Fibroblast of gingiva (primary cell): Measurements from ENCODE around the gene SHC3.

Source experiments
- DNase-seq: peaks from one replicate; pipeline ENCODE4 v3.0.0-alpha.2; 2011; ENCODE audit warnings: low read depth

SHC3 gene

GRCh38 chr9:89186960-89187359 is 8.3 kb upstream of the SHC3 start:
- no peak for DNase-seq

DNA sequence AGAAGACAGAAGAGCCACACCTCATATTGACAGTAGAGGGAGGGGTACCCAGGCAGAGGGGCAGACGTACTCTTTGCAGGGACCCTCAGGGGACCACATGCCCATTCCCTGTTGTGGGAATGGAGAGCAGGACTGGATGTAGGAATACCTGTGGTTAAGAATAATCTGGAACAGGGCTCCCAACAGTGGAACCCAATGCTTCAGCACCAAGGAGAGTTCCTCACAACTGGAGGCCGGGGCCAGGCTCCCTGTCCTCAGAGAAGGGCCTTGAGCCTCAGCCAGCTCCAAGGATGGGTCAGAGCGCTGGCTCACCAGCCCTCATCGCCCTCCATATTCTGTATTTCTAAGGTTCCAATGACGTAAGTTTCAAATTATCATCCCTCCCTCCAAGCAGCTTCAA is 7.4 kb upstream of the SHC3 start:
- no peak for DNase-seq

DNA sequence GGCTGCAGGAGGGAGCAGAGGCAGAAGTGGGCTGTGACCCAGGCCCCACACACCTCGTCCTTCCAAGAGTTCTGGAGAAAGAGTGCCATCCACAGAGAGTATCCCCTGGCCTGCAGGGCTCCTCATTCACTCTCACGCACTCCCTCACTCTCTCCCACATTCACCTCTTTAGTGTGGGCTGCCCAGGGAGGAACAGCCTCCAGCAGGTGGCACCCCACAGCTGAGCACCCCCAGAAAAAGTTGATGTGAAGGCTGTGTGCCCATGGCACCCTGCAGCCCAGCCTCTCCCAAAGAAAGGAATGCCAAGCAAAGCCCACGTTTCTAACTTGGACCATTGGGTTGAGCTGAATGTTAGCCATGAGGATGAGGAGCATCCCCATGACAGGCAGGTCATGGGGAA is 4.5 kb upstream of the SHC3 start:
- no peak for DNase-seq

DNA sequence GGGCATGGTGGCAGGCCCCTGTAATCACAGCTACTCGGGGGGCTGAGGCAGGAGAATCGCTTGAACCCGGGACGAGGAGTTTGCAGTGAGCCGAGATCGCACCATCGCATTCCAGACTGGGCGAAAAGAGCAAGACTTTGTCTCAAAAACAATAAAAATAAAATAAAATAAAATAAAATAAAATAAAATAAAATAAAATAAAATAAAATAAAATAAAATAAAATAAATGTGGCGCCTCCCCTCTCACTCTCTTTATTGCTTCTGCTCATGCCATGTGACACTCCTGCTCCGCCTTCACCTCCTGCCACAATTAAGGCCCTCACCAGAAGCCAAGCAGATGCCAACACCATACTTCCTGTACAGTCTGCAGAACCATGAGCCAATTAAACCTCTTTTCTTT is 3.8 kb upstream of the SHC3 start:
- no peak for DNase-seq

DNA sequence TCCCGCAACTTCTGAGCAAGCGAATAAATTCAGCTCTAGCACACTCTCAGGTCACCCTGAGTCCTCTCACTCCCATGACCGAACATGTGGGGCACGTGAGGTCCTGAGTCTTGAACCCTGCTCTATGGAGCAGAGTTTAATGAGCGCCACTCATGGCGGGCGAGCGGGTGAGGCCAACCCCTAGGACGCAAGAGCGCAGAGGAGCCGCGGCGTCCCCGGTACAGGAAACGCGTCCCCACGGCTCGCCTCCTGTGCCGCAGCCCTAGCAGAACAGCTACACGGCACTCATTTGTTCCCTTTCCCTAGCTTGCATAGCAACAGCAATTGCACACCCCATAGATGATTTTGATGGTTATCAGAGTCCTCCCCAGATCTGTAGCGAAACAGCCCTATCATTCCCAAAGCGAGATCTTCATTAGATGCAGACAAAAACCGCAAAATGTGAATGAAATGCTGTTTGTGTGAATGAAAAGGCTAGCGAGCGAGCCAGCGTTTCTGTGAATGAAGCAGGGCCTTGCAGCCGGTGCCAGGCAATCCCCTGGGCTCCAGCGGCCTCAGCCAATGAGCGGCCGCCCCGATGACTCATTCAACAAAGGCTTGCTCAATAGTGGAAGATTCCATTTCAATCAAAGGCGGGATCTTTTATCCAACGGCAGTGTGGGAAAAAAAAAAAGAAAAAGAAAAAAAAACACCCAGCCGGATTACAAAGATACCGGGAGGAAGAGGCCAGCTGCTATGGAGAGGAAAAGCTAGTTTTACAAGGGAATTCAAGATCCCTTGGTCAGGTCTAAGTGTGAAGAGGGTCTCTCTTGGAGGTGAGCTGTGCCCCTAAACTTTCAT is 1.5 kb upstream of the SHC3 start:
- DNase-seq = peak; percentile 97

DNA sequence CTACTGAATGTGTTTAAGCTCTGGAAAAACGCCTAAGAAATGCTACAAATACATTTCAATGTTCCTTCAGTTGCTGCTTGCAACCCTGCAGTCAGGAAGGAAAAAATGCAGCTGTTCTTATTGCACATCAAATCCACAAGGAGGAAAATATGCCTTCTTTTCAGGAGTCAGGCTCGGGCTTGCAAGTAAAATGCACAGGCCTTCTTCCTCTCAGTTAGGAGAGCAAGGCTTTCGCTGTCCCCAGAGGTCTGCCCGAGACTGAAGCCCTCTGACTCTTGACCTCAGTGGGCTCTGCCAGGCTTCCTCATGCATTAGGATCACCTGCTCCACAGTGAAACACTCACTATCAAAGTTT is 899 bp upstream of the SHC3 start:
- DNase-seq = peak; percentile 56

DNA sequence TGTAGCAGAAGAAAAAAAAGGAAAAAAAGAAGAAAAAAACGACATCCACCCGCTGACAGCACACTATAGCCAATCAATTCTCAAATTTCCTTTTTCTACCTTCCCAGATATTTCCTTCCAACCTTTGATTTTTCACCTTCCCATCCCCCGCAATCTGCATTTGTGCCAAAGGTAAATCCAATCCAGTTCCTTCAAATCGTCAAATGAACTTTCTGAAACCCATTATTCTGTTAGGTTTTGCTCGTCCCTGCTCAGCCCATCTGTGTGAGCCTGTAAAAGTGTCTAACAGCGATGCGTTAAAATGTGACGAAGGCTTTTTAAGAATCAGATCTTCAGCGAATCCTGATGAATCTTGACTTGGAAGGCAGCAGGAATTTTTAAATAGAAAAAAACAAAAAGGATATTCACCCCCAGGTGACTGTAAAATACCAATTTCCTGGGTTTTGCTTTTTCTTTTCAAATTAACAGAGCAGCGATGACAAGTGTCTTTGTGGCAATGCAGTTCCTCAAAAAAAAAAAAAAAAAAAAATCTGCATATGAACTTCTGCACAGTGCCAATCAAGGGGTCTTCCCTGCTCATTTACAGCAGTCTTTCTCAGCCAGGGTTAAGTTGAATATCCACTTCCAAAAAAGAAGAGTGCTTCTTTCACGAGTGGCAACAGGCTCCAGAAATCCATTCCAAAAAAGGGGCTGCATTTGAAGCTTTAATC is 367 bp upstream of the SHC3 start:
- no peak for DNase-seq

DNA sequence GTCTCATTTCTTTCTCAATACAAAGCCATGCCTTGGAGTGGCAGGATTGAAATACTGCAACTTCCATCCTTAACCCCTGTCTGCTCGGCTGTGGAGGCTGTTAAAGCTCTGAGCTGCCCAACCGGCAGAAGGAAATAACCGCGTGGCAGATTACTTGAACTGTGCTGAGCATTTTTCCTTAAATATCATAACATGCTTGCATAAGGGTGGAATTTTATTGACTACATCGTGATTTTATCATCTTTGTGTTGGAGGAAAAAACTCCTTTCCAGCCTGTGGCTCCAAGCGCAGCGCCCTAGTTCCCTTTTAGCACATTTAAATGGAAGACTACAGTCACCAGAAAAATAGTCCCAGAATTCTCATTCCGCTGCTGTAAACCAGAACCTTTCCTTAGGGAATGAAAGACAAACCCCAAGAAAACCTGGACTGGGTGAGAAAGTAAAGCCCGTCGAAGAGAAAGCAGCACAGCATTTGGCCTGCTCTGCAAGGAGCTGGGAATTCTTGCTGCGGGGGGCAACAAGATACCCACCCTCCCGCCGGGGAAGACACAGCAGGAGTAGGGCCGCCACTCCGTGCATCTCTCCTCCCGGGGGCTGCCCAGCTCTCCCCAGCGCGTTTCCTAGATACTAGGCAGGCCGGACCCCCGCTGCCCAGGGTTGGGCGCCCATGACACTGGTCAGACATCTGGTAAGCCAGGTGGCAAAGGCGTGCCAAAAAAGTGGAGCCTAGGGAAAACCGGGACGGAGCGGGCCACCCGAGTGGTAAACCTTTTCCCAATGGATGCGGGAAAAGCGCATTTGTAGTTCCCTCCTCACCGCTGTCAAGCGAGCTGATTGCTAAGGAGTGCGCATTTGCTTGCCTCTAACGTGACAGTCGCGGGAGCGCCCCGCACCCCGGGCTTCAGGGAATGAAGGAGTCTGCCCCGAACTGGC is 1.3 kb downstream of the SHC3 start:
- DNase-seq = peak; percentile 47

- DNase-seq = peak; percentile 42
Observed at GRCh38 chr9:89175828-89176261, 2.8 kb downstream of the SHC3 start.

GRCh38 chr9:89174291-89174690 is 4.3 kb downstream of the SHC3 start:
- DNase-seq = no peak

DNA sequence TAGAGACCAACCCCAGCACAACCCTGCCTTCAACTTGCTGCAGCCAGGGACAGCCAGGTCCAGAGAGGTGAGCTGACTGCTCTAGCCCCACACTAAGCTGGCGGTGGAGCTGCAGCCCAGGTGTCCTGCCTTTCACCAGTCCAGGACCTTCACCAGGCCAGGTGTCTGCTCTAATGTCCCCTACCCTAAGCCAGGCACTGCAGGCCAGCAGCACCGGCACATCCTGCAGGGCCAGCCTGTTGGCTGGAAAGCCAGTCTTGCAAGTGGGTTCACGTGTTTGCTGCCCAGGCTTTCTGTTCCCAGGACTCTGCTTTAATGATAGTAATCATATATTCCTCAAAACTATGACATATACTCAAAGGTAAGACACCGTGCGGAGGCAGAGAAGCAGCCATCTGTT is 5.5 kb downstream of the SHC3 start:
- no peak for DNase-seq

DNA sequence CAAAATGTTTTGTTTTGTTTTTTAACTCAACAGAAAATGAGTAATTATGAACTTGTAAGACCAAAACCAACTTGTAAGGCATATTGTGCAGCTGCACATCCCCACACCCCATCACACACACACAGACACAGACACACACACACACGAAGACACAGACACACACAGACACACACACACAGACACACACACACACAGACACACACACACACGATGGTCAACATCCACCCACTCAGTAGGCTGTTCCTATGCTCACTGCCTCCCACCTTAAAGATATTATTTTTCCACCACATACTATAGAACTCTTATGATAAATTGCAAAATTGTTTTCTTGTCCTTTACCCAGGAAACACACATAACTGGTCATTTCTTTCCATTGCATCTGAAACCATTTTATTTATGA is 6.2 kb downstream of the SHC3 start:
- DNase-seq = no peak

DNA sequence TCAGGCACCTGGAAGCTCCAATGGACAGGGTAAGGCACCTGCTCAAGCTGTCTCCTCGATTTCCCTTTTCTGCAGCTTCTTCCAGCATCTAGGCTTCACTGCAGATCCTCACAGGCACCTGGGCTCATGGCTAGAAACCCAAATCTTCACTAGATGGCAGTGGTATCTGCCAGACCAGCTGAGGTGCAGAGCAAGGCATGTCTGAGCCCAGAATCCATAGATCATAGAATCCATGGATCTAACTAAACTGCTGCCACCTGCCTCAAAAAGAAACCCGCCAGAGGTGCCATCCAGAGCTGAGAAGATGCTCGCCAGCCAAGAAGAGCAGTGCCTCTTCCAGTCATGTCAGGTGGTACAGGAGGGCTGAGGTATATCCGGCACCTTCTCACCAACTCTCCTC is 6.9 kb downstream of the SHC3 start:
- no peak for DNase-seq

DNA sequence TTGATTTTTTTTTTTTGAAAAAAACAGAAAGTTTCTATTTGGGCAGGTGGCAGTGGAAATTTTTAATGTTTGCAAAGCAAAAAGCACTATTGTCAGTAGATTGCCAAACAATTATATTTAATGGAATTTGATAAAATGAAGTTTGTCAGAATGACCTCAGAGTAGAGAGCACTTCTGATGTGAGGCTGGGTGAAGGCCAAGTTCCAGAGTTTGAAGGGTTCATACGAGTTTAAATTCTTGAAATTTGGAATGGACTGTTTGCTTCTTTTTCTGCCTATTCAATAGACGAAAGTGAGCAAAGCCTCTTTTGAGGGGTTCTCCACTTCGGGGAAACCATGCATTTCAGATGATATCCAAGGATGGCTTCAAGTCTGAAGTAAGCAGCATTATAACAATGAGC is 7.4 kb downstream of the SHC3 start:
- no peak for DNase-seq

- no peak for DNase-seq
Observed at GRCh38 chr9:89168901-89169813, 9.5 kb downstream of the SHC3 start.

- no peak for DNase-seq
Observed at GRCh38 chr9:89167788-89168187, 10.8 kb downstream of the SHC3 start.

DNA sequence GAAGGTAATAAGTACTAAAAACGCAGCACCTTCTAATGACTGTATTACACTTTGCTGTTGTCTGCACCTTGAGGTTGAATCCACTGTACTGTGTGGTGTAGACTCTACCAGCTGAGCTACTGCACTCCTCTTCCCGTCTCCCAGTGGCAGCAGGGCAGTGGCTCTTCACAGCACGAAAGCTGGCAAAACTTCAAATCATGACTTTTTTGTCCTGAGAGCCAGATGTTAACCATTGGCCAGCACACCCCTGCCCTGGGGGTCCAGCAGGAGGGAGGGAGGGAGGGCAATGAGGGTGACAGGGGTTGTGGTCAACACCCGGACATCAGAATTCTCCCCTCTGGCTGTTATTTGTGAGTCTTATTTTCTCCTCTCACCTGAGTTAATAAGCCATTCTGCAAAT is 11.8 kb downstream of the SHC3 start:
- DNase-seq = no peak

DNA sequence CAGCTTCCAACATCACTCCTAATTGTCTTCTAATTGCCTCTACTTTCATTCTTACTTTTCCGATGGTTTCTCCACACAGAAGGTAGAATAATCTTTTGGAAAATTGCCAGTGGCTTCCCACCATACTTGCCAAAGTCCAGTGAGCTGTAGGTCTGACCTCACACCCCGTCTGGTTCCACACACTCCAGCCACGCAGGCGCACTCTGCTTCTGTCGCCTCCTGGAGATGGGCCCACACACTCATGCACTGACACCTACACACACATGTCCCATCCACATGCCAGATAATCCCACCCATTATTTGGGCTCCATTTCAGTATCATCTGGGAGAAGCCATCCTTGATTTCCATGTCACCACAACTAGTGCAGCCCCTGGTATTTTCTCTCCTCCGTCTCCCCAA is 12.7 kb downstream of the SHC3 start:
- no peak for DNase-seq

DNA sequence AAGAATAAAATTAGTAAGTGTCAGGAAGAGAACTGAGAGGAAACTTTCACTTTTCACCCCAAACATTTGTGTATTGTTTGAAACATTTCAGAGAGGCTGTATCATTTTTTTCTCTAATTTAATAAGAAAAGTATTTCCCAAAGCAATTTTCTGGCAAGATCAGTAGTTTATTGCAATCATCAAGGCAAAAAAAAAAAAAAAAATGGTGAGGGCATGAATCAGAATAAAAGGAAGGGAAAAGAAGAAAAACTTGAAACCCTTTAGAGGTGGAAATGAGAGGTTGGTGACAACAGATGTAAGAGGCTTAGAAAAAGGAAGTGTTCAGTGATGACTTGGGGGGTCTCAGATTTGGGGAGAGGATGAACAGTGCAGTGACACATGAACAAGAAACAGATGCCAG is 13.3 kb downstream of the SHC3 start:
- peak; percentile 32 for DNase-seq

GRCh38 chr9:89161221-89161620 is 17.4 kb downstream of the SHC3 start:
- DNase-seq = no peak

DNA sequence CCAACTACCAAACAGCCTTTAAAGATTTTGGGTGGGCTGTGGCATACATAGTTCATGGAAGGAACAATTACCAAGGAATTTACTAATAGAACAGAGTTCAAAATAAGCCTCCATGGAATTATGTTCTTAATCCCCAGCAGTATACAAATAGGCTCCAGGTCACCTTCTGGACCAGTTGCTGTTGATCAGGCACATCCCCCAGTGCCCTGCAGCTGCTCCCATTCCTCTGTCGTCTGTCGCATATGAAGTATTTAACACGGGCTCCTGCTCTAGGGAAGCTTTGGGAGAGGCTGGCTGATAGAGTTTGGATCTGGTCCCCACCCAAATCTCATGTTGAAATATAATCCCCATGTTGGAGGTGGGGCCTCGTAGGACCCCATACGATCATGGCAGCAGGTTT is 17.8 kb downstream of the SHC3 start:
- no peak for DNase-seq
